HG02885 (cell line): Measurements from ENCODE around the gene ANAPC2.

Source experiments
- ATAC-seq: cut with Tn5 transposase; IDR thresholded peaks from one replicate; pipeline ENCODE4 v1.9.1; 2021; ENCODE audit warnings: mild to moderate bottlenecking; ENCODE audit not compliant: unreplicated experiment, poor library complexity

ANAPC2 gene

DNA sequence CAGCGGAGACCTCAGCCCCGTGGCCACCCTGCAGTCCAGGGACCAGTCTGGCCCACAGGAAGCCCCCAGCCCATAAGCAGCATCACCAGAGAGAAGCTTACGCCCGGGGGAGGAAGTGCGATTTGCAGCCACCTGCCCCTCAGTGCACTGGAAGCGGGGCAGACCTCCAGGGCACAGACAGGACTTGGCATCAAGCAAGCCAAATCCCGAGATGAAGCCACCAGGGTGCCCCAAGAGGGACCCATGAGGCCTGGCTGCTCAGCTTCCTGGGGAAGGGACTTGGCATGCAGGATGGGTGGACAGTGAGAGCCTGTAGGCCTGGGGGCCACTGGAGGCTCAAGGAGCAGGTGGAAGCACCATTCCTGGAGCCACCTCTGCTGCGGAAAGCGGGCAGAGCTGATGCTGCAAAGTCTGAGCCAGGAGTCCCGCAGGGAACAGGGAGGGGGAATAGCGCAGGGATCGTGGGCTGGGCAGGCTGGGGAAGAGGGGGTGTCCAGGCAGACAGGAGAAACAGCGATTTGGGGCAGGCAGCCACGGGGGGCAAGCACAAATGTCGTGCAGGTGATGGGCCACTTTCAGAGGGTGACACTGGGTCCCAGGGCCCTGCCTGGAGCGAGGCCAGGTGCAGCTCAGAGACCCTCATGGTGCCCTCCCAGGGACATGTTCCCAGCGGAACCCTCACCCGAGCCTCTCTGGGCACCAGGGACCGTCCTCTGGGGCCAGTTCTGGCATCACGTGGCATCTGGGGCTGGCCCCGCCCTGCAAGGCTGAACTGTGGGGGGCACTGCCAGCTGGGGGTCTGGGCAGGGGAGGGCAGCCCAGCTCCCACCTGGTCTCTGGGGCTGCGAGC, 21.8 kb downstream of the ANAPC2 start:
- no peak for ATAC-seq

DNA sequence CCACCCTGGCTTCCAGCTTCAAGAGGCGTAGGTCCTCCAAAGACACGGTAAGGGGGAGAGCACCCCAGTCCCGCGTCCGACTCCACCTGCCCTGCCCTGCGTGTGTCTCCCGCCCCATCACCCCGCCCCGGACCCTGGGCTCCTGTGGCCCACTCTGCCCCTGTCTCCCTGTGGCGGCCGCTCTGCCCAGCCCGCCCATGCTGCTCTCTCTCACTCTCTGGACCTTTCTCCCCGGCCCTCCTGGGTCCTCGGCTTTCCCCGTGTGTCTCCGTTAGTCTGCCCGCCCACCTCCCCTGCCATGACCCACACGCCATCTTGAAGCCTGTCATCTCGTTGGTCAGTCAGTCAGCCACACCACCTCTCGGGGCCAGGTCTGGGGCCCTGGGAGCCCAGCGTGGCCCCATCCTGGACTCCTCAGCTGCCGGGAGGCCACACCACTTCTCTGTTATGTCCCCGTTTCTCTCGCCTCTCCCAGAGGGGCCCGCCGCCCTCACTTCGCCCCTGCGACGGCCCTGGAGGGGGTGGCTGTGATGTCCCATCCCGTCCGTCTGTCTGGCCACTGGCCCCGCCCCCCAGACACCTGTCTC, 23.0 kb downstream of the ANAPC2 start:
- ATAC-seq, result no peak

DNA sequence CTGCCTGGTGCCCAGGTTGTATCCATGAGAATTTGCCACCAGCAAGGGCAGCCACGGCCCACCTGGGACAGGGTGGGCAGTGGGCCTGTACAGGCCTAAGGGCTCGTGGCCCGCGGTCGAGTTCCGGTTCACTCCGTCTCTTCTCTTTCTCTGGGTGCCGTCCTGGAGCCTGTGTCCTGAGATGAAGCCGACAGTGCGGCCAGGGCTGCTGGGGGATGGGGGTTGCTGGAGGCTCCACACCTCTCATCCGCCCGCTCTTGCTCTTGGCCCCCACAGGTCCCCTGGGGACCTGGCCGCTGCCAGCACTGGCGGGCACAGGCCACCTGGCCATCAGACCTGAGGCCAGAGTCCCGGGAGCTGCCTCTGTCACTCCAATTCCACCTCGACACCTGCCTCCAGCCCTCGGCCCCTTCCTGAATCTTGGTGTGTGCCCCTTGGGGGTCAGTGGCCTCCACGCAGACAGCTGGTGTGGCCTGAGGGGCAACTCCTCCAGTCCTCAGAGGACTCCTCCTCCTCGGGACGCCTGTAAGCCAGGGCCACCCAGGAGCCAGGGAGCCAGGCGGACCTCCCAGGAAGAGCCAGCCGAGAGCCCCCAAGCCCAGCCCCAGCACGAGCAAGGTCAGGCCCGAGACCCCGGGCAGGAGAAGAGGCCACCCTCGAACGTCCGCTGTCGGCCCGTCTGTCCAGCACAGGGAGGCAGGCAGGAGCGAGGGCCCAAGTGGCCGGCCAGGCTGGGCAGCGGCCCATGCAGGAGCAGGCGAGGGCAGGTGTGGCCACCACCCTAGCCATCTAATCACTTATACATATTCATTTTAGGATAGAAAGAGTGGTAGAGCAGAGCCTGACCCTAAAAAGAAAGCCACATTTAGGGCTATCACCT, 23.8 kb downstream of the ANAPC2 start:
- ATAC-seq, result no peak

DNA sequence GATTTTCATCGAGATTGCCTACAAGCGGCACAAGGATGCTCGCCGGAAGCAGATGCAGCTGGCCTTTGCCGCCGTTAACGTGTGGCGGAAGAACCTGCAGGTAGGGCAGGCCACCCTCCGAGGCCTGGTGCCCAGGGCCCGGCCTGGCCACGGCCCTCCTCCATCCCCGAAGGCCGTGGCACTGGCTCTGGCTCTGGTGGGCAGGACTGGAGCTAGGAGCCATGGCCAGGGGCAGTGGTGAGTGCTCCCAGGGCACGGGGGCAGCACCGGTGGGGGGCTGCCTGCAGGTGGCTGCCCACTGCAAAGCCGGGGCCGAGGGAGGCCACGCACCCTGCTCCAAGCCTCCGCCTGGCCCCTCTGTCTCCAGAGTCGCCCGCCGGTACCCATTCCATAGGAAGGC, 24.6 kb downstream of the ANAPC2 start:
- ATAC-seq, result no peak

DNA sequence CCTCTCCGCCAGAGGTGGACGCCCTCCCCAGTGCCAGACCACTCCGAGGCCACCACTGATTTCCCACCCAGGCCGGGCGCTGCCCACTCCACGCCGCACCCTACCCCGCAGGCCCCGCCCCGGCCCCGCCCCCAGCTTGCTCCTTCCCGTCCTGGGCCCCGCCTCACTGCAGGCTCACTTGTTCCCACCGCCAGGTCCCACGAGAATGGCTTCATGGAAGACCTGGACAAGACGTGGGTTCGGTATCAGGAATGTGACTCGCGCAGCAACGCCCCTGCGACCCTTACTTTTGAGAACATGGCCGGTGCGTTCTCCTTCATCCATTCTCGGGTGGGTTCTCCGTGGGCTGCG, 25.0 kb downstream of the ANAPC2 start:
- ATAC-seq, result no peak

DNA sequence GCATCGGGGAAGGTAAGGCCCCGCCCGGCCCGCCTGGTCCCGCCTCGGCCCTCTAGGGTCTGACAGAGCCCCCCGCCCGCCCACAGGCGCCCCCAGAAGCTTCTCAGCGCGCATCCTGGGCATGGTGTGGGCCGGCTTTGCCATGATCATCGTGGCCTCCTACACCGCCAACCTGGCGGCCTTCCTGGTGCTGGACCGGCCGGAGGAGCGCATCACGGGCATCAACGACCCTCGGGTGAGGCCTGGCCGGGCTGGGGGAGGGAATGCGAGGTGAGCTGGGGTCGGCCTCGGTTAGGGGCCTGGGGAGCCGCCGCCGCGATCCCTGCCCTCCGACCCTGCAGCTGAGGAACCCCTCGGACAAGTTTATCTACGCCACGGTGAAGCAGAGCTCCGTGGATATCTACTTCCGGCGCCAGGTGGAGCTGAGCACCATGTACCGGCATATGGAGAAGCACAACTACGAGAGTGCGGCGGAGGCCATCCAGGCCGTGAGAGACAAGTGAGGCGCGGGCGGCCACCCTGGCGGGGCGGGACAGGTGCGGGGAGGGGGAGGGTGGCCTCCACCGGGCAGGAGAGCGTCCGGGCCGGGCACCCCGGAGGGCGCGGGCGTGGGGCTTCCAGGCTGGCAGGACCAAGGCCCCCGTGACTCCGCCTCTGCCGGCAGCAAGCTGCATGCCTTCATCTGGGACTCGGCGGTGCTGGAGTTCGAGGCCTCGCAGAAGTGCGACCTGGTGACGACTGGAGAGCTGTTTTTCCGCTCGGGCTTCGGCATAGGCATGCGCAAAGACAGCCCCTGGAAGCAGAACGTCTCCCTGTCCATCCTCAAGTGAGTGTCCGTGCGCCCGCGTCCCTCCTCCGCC, 25.6 kb downstream of the ANAPC2 start:
- ATAC-seq, result no peak

DNA sequence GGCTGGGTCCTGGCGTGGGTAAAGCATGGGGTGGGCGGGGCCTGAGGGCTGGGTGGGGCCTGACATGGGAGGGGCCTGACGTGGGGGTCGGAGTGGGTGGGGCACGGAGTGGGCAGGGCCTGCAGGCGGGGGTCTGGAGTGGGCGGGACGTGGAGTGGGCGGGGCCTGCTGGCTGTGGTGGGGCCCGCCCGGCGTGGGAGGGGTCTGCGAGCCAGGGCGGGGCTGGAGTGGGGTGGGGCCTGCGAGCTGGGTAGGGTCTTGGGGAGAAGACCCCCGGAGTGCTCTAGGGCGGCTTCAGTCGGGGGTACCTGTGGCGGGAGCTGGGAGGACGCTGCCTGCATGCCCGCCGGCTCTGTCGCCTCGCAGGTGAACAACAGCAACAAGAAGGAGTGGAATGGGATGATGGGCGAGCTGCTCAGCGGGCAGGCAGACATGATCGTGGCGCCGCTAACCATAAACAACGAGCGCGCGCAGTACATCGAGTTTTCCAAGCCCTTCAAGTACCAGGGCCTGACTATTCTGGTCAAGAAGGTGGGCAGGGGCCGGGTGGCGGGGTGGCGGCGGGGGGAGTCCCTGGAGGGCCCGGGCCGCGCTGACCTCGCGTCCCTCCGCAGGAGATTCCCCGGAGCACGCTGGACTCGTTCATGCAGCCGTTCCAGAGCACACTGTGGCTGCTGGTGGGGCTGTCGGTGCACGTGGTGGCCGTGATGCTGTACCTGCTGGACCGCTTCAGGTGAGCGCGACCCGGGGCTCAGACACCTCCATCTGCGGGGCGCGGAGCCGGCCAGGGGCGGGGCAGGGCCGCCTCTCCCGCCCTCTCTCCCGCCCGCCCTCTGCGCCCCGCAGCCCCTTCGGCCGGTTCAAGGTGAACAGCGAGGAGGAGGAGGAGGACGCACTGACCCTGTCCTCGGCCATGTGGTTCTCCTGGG, 26.5 kb downstream of the ANAPC2 start:
- no peak for ATAC-seq

DNA sequence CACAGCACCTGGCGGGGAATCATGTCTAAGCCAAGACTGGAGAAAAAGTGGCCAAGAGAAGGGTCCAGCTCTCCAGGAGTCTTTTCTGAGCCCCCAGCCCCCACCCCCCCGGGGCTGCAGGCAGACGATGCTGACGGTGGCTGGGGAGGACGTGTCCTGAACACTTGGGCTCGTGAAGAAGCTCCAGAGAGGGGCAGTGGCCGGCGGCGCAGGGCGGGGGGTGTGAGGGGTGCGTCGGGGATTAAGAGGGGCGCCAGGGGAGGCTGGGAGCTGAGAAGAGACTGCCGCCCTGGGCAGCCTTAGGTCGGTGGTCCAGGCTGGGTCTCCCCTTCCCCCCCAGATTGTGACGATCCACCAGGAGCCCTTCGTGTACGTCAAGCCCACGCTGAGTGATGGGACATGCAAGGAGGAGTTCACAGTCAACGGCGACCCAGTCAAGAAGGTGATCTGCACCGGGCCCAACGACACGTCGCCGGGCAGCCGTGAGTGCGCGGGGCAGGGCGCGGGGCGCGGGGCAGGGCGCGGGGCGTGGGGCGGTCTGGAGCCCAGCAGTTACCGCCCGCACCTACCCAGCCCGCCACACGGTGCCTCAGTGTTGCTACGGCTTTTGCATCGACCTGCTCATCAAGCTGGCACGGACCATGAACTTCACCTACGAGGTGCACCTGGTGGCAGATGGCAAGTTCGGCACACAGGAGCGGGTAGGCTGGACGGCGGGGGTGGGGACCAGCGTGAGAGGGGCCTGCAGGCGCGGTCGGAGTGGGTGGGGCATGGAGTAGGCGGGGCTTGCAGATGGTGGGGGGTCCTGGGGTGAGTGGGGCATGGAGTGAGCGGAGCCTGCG, 27.4 kb downstream of the ANAPC2 start:
- ATAC-seq, result no peak

DNA sequence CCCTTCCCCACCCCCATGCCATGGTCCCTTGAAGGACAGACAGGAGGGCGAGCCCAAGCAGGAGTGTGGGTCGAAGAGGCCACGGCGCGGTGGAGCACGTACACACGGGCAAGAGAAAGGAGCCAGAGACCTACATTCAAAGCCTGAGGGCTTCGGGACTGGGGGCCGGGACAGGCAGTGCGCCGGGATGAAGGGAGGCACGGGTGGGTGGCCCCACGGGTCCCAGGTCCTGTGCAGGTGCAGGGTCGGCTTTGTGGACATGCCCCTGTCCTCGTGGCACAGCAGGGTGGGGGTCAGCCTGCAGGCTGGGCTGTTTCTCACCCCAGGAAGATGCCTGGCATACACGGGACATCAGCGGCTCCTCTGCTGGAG, 28.3 kb downstream of the ANAPC2 start:
- no peak for ATAC-seq

DNA sequence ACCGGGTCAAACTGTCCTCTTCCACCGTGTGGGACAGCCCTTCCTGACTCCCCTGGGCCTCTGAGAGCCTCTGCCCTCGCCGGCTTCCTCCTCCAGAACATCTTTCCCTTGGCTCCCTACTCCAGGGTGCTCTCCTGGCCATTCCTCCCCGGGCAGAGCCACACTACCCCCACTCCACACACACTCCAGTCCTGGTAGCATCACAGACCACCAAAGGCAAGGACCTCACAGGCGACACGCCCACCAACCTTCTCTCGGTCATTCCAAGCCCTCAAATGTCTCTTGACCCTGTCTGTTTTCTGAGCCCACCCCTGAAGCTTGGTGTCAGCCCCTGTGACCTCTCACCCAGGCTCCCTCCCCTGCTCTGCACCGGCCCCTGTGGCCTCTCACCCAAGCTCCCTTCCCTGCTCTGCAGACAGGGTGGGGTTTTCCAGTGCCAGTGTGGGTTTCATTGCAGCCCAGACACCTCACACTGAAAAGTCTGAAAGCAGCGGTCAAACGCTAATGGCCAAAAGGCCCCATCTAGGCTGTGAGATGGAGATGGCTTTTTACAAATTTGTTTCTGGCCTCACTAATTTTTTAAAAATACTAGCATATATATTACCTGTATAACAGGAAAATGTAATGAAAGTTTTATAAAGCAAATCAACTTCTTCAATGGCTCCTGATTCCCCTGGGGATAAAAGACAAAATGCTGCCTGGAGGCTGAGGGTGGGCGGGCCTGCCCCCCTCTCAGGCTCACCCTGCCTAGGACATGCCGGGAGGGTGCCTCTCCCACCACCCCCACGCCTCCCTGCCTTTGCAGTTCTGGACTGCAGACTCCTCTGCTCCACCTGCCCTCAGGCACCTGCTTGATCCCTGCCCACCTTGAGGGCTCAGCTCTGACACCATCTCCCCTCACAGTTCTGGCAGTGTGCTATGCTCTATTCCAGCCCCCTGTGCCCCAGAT, 29.0 kb downstream of the ANAPC2 start:
- ATAC-seq, result no peak

DNA sequence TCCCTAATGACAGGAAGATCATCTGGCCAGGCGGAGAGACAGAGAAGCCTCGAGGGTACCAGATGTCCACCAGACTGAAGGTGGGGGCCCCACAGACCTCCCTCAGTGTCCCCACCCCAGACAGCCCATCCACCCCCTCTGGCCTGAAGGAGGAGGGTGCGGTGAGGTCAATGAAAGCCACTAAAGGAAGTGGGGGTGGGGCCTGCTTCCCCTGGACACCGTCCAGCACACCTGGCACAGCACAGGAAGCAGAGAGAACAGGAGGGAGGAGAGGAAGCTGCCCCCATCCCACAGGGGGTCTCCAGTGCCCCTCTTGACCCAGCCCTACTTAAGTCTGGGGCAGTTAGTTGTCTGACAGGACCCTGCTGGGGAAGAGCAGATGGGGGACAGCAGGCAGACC, 29.7 kb downstream of the ANAPC2 start:
- ATAC-seq, result no peak

DNA sequence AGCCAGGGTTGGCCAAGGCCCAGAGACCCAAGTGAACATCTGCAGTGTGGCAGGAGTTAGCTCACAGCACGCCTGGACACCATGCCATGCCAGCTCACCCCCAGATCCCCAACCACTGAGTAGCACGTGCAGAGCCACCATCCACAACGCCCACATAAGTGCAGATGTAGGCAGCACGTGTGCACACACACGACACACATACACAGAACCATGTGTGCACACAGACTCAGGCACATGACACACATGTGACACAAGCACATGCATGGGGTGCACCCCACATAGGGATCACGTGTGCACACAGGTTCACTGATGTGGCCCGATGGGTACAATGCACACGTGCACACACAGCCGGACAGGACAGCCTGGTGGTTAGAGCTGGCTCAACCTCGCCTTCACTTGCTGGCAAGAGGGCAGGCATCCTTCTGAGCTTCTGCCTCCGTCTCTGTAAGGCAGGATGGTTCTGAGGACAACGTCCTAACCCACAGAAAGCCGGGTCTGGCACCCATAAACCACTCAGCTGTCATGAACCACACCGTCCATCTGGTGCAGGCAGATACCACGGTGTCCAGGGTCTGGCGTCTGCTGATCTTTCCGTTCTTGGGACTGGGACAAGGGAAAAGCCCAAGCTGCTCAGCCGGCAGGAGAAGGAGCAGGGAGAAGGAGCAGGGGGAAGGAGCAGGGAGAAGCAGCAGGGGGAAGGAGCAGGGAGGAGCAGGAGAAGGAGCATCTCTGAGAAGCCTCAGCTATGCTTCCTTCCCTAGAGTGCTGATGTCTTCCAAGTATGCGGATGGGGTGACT, 30.5 kb downstream of the ANAPC2 start:
- ATAC-seq, result no peak

DNA sequence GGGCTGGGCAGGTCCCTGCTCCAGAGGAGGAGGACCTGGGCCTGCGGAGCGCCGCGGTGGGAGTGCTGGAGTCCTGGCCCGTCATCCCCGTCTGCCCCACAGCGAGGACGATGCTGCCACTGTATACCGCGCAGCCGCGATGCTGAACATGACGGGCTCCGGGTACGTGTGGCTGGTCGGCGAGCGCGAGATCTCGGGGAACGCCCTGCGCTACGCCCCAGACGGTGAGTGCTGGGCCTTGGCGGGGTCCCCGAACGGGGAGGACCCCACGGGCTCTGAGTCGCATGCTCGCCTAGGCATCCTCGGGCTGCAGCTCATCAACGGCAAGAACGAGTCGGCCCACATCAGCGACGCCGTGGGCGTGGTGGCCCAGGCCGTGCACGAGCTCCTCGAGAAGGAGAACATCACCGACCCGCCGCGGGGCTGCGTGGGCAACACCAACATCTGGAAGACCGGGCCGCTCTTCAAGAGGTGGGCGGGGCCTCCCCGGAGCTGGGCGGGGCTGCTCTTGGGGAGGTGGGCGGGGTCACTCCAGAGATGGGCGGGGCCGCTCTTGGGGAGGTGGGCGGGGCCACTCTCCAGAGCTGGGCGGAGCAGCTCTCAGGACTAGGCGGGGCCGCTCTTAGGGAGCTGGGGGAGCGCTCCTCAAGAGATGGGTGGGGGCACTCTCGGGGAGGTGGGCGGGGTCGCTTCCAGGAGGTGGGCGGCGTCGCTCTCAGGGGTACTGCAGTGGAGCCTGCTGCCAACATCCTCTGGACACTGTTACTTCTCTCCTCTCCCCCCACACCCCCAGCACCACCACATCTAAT, 31.6 kb downstream of the ANAPC2 start:
- ATAC-seq, result no peak

DNA sequence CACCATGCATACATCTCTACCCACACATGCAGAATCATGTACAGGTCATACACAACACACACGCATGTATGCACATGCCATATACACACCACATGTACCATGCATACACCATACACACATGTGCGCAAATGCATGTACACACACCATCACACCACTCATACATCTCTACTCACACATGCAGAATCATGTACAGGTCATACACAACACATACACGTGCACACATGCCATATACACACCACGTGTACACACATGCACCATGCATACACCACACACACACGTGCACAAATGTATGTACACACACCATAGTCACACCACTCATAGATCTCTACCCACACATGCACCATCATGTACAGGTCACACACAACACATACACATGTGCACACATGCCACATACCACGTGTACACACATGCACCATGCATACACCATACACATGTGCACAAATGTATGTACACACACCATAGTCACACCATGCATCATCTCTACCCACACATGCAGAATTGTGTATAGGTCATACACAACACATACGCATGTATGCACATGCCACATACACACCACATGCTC, 35.4 kb downstream of the ANAPC2 start:
- no peak for ATAC-seq
